ENCODE results near the gene JMJD1C.

JMJD1C gene

DNA sequence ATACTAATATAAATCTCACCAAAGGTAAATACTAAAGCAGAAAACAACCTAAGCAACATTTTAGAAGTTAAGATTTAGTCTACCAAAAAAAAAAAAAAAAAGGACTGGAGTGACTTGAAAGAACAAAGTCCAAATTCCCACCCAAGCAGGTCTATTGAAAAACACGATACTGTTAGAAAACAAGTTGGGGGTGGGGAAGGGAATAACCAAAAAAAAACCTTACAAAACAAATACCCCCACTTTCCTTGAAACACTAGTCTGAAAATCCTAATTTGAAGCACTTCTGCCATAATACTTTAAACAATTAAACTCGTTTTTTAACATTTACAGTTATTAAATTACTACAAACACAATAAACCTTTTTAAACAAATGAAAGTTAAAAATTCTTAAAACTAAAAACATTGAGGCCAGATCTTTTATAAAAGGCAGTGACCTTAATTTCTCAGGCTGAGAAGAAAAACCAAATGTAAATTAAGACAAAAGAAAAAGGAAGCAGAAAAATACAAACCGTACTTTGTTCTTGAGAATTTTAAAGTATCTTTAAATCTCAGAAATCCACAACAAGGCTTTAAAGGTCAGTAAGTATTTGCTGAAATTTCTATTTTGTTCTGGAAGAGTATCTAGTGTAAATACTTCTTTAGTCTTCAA, 197.5 kb downstream of the JMJD1C start:
- Histone ChIP-seq H3K9ac (ENCODE audit: low read depth, low read length, poor library complexity) (no peak overlapping the region), H3K9me3 (replicated peaks in 1 of 2; ENCODE audit: control insufficient read depth in 2 of 2, insufficient read depth in 1 of 2, low read depth in 1 of 2, low read length in 2 of 2) (no peaks in the 10 kb centered on the region), H3K36me3 (replicated peaks in 1 of 2; ENCODE audit: control insufficient read depth in 2 of 2, insufficient read depth in 2 of 2, low read length in 2 of 2) (peaks cover 0 to 9% of the 10 kb centered on the region in 2 donors), H3K4me2 (ENCODE audit: insufficient read depth, low read length, poor library complexity, severe bottlenecking) (peak overlapping the region; percentile 53), H2BK12ac (ENCODE audit: low read length) (no peak overlapping the region), H2AK5ac (ENCODE audit: low read depth, low read length) (no peak overlapping the region), H2AFZ (ENCODE audit: low read length) (peak overlapping the region; percentile 42), H4K91ac (ENCODE audit: low read depth, low read length, poor library complexity) (no peak overlapping the region), H3K18ac (ENCODE audit: low read length) (no peak overlapping the region), H4K8ac (ENCODE audit: low read depth, low read length) (no peak overlapping the region), H2BK120ac (ENCODE audit: low read depth, low read length) (no peak overlapping the region), H3K23ac (ENCODE audit: low read depth, low read length, poor library complexity) (no peak overlapping the region), H2BK5ac (ENCODE audit: low read length) (no peak overlapping the region), H3K4ac (ENCODE audit: low read length) (no peak overlapping the region), H3K79me1 (ENCODE audit: low read depth, low read length) (no peaks in the 10 kb centered on the region), H3K27me3 (ENCODE audit: control insufficient read depth in 3 of 3, insufficient read depth in 3 of 3, low read depth in 1 of 3, low read length in 3 of 3) (no peaks in the 10 kb centered on the region), H3K4me3 (ENCODE audit: low read length in 2 of 2) (peak overlapping the region; percentile 58 to 68), H2BK15ac (ENCODE audit: low read length) (no peak overlapping the region), H3K4me1 (ENCODE audit: control insufficient read depth in 2 of 2, insufficient read depth in 1 of 2, low read depth in 1 of 2, low read length in 2 of 2) (no peaks in the 10 kb centered on the region), H3K27ac (replicated peaks; ENCODE audit: low read length) (peak overlapping the region; percentile 71), H3K14ac (ENCODE audit: low read length) (no peak overlapping the region)
- no CpG with 5 or more reads among the region's 3 CpGs for WGBS, 2 donors (ENCODE audit: extremely low coverage in 2 of 2, insufficient read length in 2 of 2, insufficient replicate concordance in 1 of 2)
- DNase-seq (ENCODE audit: low spot score) = no peak

DNA sequence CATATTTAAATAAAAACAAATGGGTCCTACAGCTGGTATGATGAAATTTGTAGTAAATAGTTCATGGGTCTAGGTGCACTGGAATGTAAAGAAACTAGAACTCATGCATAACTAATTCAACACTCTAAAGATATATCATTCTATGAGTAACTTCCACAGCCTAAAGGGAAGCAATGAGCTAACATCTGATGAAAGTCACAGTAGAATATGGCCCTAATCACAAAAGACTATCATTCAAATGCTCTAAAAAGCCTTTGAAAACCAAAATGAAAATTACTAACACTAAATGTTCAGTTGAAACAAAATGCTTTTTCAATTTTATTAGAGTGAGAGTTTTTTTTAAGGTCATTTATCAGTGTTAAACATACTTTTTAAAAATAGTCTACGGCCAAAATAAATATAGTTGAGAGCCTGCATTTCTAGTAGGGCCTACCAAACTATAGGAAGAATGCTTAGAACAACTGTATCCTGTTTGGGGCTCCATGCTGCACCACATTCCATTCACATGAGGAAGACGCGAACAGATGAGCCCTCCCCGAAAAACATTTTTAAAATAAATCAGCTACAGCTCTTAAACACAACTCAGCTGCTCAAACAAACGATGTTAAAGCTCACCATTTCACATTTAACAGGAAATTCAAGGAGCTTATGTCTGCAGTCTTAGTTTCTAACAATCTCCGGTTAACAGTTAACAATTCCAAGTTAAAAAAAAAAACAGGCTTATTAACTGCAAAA, 198.2 kb downstream of the JMJD1C start:
- Histone ChIP-seq H3K36me3 (replicated peaks in 1 of 2; ENCODE audit: control insufficient read depth in 2 of 2, insufficient read depth in 2 of 2, low read length in 2 of 2) (peaks cover 0 to 15% of the 10 kb centered on the region in 2 donors), H3K4ac (ENCODE audit: low read length) (no peak overlapping the region), H2BK5ac (ENCODE audit: low read length) (no peak overlapping the region), H2BK120ac (ENCODE audit: low read depth, low read length) (no peak overlapping the region), H3K27ac (replicated peaks; ENCODE audit: low read length) (peak overlapping the region; percentile 48), H3K4me1 (ENCODE audit: control insufficient read depth in 2 of 2, insufficient read depth in 1 of 2, low read depth in 1 of 2, low read length in 2 of 2) (no peaks in the 10 kb centered on the region), H3K27me3 (ENCODE audit: control insufficient read depth in 3 of 3, insufficient read depth in 3 of 3, low read depth in 1 of 3, low read length in 3 of 3) (no peaks in the 10 kb centered on the region), H2BK12ac (ENCODE audit: low read length) (no peak overlapping the region), H4K91ac (ENCODE audit: low read depth, low read length, poor library complexity) (no peak overlapping the region), H2BK15ac (ENCODE audit: low read length) (no peak overlapping the region), H3K79me1 (ENCODE audit: low read depth, low read length) (no peaks in the 10 kb centered on the region), H3K4me3 (ENCODE audit: low read length in 2 of 2) (peak overlapping the region; percentile 58 to 75), H3K18ac (ENCODE audit: low read length) (no peak overlapping the region), H3K9me3 (replicated peaks in 1 of 2; ENCODE audit: control insufficient read depth in 2 of 2, insufficient read depth in 1 of 2, low read depth in 1 of 2, low read length in 2 of 2) (no peaks in the 10 kb centered on the region), H3K23ac (ENCODE audit: low read depth, low read length, poor library complexity) (no peak overlapping the region), H3K14ac (ENCODE audit: low read length) (no peak overlapping the region), H2AFZ (ENCODE audit: low read length) (no peak overlapping the region), H3K9ac (ENCODE audit: low read depth, low read length, poor library complexity) (no peak overlapping the region), H2AK5ac (ENCODE audit: low read depth, low read length) (no peak overlapping the region), H3K4me2 (ENCODE audit: insufficient read depth, low read length, poor library complexity, severe bottlenecking) (no peak overlapping the region), H4K8ac (ENCODE audit: low read depth, low read length) (no peak overlapping the region)
- no CpG with 5 or more reads among the region's 6 CpGs for WGBS, 2 donors (ENCODE audit: extremely low coverage in 2 of 2, insufficient read length in 2 of 2, insufficient replicate concordance in 1 of 2)
- DNase-seq (ENCODE audit: low spot score) = no peak

DNA sequence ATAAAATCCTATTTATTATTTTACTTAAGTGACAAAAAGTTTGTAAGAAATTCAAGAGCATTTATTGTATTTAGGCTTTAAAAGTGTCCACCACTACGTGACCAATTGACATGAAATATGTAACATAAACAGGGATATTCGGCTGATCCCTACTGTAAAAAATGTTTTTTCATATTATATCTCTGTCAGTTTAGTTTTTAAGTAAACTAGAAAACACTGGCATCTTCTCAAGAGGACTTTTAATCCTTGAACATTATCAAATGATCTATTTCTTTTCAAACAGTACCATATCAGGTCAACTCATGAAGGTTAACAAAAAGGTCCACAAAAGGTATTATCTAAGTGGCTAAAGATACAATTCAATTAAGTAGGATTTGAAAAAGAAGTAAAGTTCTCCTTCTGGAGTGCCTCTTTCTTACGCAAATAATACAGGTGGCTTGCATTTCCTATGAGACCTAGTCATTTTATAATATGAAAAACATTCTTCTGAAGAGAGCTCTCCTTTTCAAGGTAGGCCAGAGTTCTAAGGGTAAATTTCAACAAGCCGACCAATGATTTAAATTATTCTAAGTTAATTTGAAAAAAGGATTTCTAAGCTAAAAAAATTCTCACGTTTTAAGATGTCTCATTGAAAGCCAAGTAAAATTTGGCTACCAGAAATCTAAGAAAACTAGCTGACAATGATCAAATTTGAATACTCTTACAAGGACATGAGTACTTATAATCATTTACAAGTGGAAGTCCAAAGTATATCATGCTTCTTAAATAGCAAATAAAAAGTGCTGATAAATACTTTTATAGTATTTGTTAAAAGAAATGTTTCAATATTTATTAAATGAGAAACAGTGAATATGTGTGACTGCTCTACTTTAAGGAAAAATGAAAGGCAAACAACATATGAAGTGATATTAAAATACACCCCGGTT, 199.1 kb downstream of the JMJD1C start:
- Histone ChIP-seq H2BK5ac (ENCODE audit: low read length) (no peak overlapping the region), H3K4me2 (ENCODE audit: insufficient read depth, low read length, poor library complexity, severe bottlenecking) (no peak overlapping the region), H2BK15ac (ENCODE audit: low read length) (no peak overlapping the region), H2AK5ac (ENCODE audit: low read depth, low read length) (no peak overlapping the region), H3K27me3 (ENCODE audit: control insufficient read depth in 3 of 3, insufficient read depth in 3 of 3, low read depth in 1 of 3, low read length in 3 of 3) (no peaks in the 10 kb centered on the region), H3K23ac (ENCODE audit: low read depth, low read length, poor library complexity) (no peak overlapping the region), H3K4me1 (ENCODE audit: control insufficient read depth in 2 of 2, insufficient read depth in 1 of 2, low read depth in 1 of 2, low read length in 2 of 2) (no peaks in the 10 kb centered on the region), H3K36me3 (replicated peaks in 1 of 2; ENCODE audit: control insufficient read depth in 2 of 2, insufficient read depth in 2 of 2, low read length in 2 of 2) (peaks cover 0 to 22% of the 10 kb centered on the region in 2 donors), H3K79me1 (ENCODE audit: low read depth, low read length) (no peaks in the 10 kb centered on the region), H3K4me3 (ENCODE audit: low read length in 2 of 2) (peak overlapping the region in 1 of 2 donors; percentile 58), H2BK12ac (ENCODE audit: low read length) (no peak overlapping the region), H2BK120ac (ENCODE audit: low read depth, low read length) (no peak overlapping the region), H3K9me3 (replicated peaks in 1 of 2; ENCODE audit: control insufficient read depth in 2 of 2, insufficient read depth in 1 of 2, low read depth in 1 of 2, low read length in 2 of 2) (no peaks in the 10 kb centered on the region), H3K4ac (ENCODE audit: low read length) (no peak overlapping the region), H3K27ac (replicated peaks; ENCODE audit: low read length) (no peak overlapping the region), H3K14ac (ENCODE audit: low read length) (no peak overlapping the region), H2AFZ (ENCODE audit: low read length) (no peak overlapping the region), H4K91ac (ENCODE audit: low read depth, low read length, poor library complexity) (no peak overlapping the region), H3K18ac (ENCODE audit: low read length) (no peak overlapping the region), H4K8ac (ENCODE audit: low read depth, low read length) (no peak overlapping the region), H3K9ac (ENCODE audit: low read depth, low read length, poor library complexity) (no peak overlapping the region)
- WGBS, 2 donors (ENCODE audit: extremely low coverage in 2 of 2, insufficient read length in 2 of 2, insufficient replicate concordance in 1 of 2) = no CpG with 5 or more reads among the region's 6 CpGs
- DNase-seq (ENCODE audit: low spot score) = no peak

Measured in neuronal stem cell (in vitro differentiated cells).